K562 (cell line): Measurements from ENCODE around the gene VPS4B. TPM values are rescaled to one million over a fixed set of nuclear protein-coding genes. Genes with fewer than 3 reads are reported as not detected.
A peak's percentile ranks its signal among the peaks of the same experiment; 100 is the strongest.

ENCODE experiments used
- ATAC-seq: fragments of 200-7000 bp; cut with Tn5 transposase; 3 replicates; pipeline ENCODE4 v1.9.1; 2020; ENCODE audit warnings: moderate library complexity
- BruUV-seq: library from RNA; stranded (reverse); fragments of 400-500 nt; replicated peaks from 2 replicates; lab custom pipeline; 2021; lab: Mats Ljungman, UMichigan
- CTCF ChIA-PET: fragments of 300-600 bp; formaldehyde crosslinking; extraction: SDS; loops from one replicate; lab custom pipeline; 2021; ENCODE audit warnings: low intra/inter-chr PET ratio; lab: Yijun Ruan, JAX
- POLR2A ChIA-PET: fragments of 300-600, 350-650 bp; sonication (Branson Sonifier 250); formaldehyde crosslinking; extraction: SDS; loops from one replicate; lab custom pipeline; 2021; ENCODE audit warnings: antibody characterized with exemption, inconsistent platforms; lab: Yijun Ruan, JAX
- DNase-seq, 4 experiments: peaks; one replicate each; pipeline versions ENCODE4 v3.0.0 to v3.0.0-alpha.2; 2011 to 2018; ENCODE audit warnings: low spot score in 3 of 4, mixed read lengths in 3 of 4; ENCODE audit errors: extremely low read depth in 1 of 4
- FAIRE-seq: peaks from 2 replicates; lab custom pipeline; 2011; peaks lifted over from hg19 to GRCh38; lab: Jason Lieb, UNC
- H2AFZ ChIP-seq: 2 replicates; pipeline ENCODE4 v1.6.0; 2011; ENCODE audit warnings: low read depth, low read length, control low read depth, inconsistent platforms
- H3K27ac ChIP-seq: fragments of 200-600 bp; 3 replicates; pipeline ENCODE4 v1.8.0; 2011; ENCODE audit warnings: low read depth, mild to moderate bottlenecking, control low read depth, inconsistent platforms, low read length, moderate library complexity, mixed read lengths; ENCODE audit errors: extremely low read depth
- H3K27me3 ChIP-seq, 2 experiments: fragments of 300-600 bp in 1 of 2; 2 replicates in 1 of 2; 3 replicates in 1 of 2; pipeline versions ENCODE4 v1.6.0 to v1.8.0; 2011; ENCODE audit warnings: inconsistent platforms in 2 of 2, low read length in 2 of 2, mild to moderate bottlenecking in 1 of 2, mixed read lengths in 1 of 2, moderate library complexity in 1 of 2; ENCODE audit not compliant: control insufficient read depth in 2 of 2, insufficient read depth in 2 of 2
- H3K36me3 ChIP-seq: fragments of 300-600 bp; 3 replicates; pipeline ENCODE4 v1.8.0; 2011; ENCODE audit warnings: mild to moderate bottlenecking, low read length, inconsistent platforms; ENCODE audit not compliant: control insufficient read depth, insufficient read depth
- H3K4me1 ChIP-seq, 2 experiments: fragments of 200-600 bp in 1 of 2; replicated peaks in 1 of 2; 2 replicates in 1 of 2; 3 replicates in 1 of 2; pipeline versions ENCODE4 v1.5.1 to v1.8.0; 2011; ENCODE audit warnings: inconsistent platforms in 2 of 2, low read length in 2 of 2, mild to moderate bottlenecking in 1 of 2, mixed read lengths in 1 of 2, moderate library complexity in 1 of 2; ENCODE audit not compliant: control insufficient read depth in 2 of 2, insufficient read depth in 2 of 2
- H3K4me2 ChIP-seq: 2 replicates; pipeline ENCODE4 v1.6.1; 2011; ENCODE audit warnings: low read length, control low read depth, inconsistent platforms, mixed read lengths; ENCODE audit not compliant: insufficient read depth
- H3K4me3 ChIP-seq: fragments of 200-600 bp; sonication (generic), shearing (Covaris generic); 2 replicates; pipeline ENCODE4 v1.5.1; 2016; ENCODE audit warnings: control low read depth, inconsistent platforms
- H3K79me2 ChIP-seq: fragments of 200-600 bp; 3 replicates; pipeline ENCODE4 v1.8.0; 2011; ENCODE audit warnings: low read length, inconsistent platforms; ENCODE audit not compliant: control insufficient read depth, insufficient read depth
- H3K9ac ChIP-seq, 2 experiments: 2 replicates each; pipeline versions ENCODE4 v1.6.0 to v1.6.1; 2011; ENCODE audit warnings: low read depth in 2 of 2, low read length in 2 of 2, control low read depth in 1 of 2, inconsistent platforms in 1 of 2, mild to moderate bottlenecking in 1 of 2, mixed read lengths in 1 of 2; ENCODE audit not compliant: insufficient read depth in 1 of 2
- H3K9me1 ChIP-seq: one replicate; pipeline ENCODE4 v1.6.0; 2011; ENCODE audit warnings: inconsistent platforms, mild to moderate bottlenecking, low read length, moderate library complexity; ENCODE audit not compliant: control insufficient read depth, insufficient read depth
- H3K9me3 ChIP-seq: replicated peaks from 2 replicates; pipeline ENCODE4 v1.5.1; 2011; ENCODE audit warnings: low read depth, low read length, inconsistent platforms; ENCODE audit not compliant: control insufficient read depth, insufficient read depth
- H4K20me1 ChIP-seq: replicated peaks from 2 replicates; pipeline ENCODE4 v1.6.1; 2011; ENCODE audit warnings: low read length, inconsistent platforms, mixed read lengths; ENCODE audit not compliant: control insufficient read depth, insufficient read depth
- BRD9 ChIP-seq: fragments of 450-650 bp; IDR thresholded peaks from 2 replicates; pipeline ENCODE4 v1.6.1; 2018; ENCODE audit warnings: low read depth; ENCODE audit not compliant: partially characterized antibody
- EGR1 ChIP-seq: fragments of 450-650 bp; conservative IDR thresholded peaks from 2 replicates; pipeline ENCODE4 v1.6.1; 2017; ENCODE audit warnings: mild to moderate bottlenecking
- SRSF7 ChIP-seq: fragments of 200-400 bp; formaldehyde crosslinking; optimal IDR thresholded peaks from 2 replicates; pipeline ENCODE3; 2017; ENCODE audit warnings: mild to moderate bottlenecking, low read depth, low read length
- TAF1 ChIP-seq: IDR thresholded peaks from 2 replicates; pipeline ENCODE4 v1.6.1; 2011; ENCODE audit warnings: mild to moderate bottlenecking, low read length, moderate library complexity; ENCODE audit not compliant: insufficient read depth, control insufficient read depth, severe bottlenecking; ENCODE audit errors: extremely low read depth
- YBX1 ChIP-seq: fragments of 450-650 bp; IDR thresholded peaks from 2 replicates; pipeline ENCODE4 v1.7.1; 2016; ENCODE audit warnings: mild to moderate bottlenecking
- ZNF584 ChIP-seq: fragments of 200-800 bp; sonication (Bioruptor generic); IDR thresholded peaks from 2 replicates; pipeline ENCODE4 v1.6.1; 2016; ENCODE audit warnings: low read depth, mild to moderate bottlenecking, missing genetic modification characterization, missing compliant biosample characterization
- WGBS: fragments of 100-300 bp; shearing (Covaris generic); methylation state at CpG from one replicate; pipeline ENCODE4 v1.1.6; 2016; ENCODE audit warnings: low coverage, mixed read lengths; ENCODE audit not compliant: insufficient coverage; ENCODE audit errors: missing lambda C conversion rate; 5-methylcytosine and 5-hydroxymethylcytosine counted together
- in situ Hi-C: fragments of 300-500 bp; cut with MboI; formaldehyde crosslinking; loops from 4 replicates; pipeline ENCODE4 v1.15.0; 2018; ENCODE audit warnings: inconsistent platforms, mixed read lengths
- intact Hi-C: fragments of 100-400 bp; cut with micrococcal nuclease; formaldehyde crosslinking; loops from 2 replicates; pipeline ENCODE4 v1.14.2; 2022
- polyA plus RNA-seq, 8 experiments: library from polyadenylated mRNA; depleted of rRNA in 4 of 8; stranded (reverse) in 5 of 8; unstranded in 3 of 8; fragments of >200 nt; fragmentation: Nextera tagmentation in 2 of 8; fragmentation: Illumina TruSeq in 1 of 8; extraction: Ambion mirVana in 2 of 8; extraction: Trizol in 1 of 8; gene quantifications; 2 replicates each; pipeline versions ENCODE4 v1.2.1 to v1.2.3, GENCODE V29; 2011 to 2014; ENCODE audit warnings: inconsistent platforms in 1 of 8, missing spikeins in 1 of 8
- total RNA-seq, 7 experiments: library from RNA; depleted of rRNA in 6 of 7; stranded (reverse); fragments of >200 nt in 6 of 7; fragmentation: Illumina TruSeq in 2 of 7; extraction: Trizol in 2 of 7; gene quantifications; 2 replicates each; pipeline versions ENCODE4 v1.2.1 to v1.2.3, GENCODE V29; 2011 to 2021; ENCODE audit warnings: low replicate concordance in 1 of 7
- TF ChIP-seq, protein P1 (sequence below): fragments of 250-450 bp; sonication (Bioruptor Pico); IDR thresholded peaks from 2 replicates; pipeline ENCODE4 v1.8.0; 2021; ENCODE audit warnings: moderate library complexity, mild to moderate bottlenecking, inconsistent platforms
- TF ChIP-seq, protein P2 (sequence below): sonication (generic); formaldehyde crosslinking; IDR thresholded peaks from 2 replicates; pipeline ENCODE4 v1.8.0; 2022; ENCODE audit warnings: missing genetic modification reagents, mild to moderate bottlenecking, borderline replicate concordance
- TF ChIP-seq, protein P3 (sequence below): fragments of 250-450 bp; sonication (Bioruptor Pico); IDR thresholded peaks from 2 replicates; pipeline ENCODE4 v1.8.0; 2021; ENCODE audit warnings: borderline replicate concordance, mild to moderate bottlenecking, moderate library complexity; ENCODE audit not compliant: poor library complexity, severe bottlenecking
- TF ChIP-seq, protein P4 (sequence below): fragments of 250-450 bp; sonication (Bioruptor Pico); IDR thresholded peaks from 2 replicates; pipeline ENCODE4 v1.8.0; 2022; ENCODE audit warnings: moderate library complexity, mild to moderate bottlenecking, inconsistent platforms

Gene VPS4B
- total and polyA plus RNA-seq, 9 of the 15 experiments (the other 6 are each of a cell fraction or from before 2014, with no cell fraction given), result 7.3 to 16.4 (median 10.4) TPM

GRCh38 chr18:63365876-63366212 is 56.4 kb downstream of the VPS4B start:
- H3K9me3 ChIP-seq, result no peaks in the 10 kb centered on the region
- ChIA-PET CTCF (no interaction called here), POLR2A (interaction anchor here (0.5 to 2.1 kb wide), 6 partner anchors 9 to 518 kb away, joined by 3 to 6 read pairs (median 3); partner anchors contain the start of gene VPS4B)
- in situ Hi-C loops (no loop called here), intact Hi-C loops (loop anchor here (5.0 kb wide), 1 partner anchor 56 kb away; the partner anchor contains the start of gene VPS4B)
- H3K27ac ChIP-seq, result peak overlapping the region; percentile 87; the same call in 1 of the 3 replicates
- TF ChIP-seq BRD9 (no peak), ZNF584 (CRISPR knock-in tag) (no peak), YBX1 (no peak), SRSF7 (no peak), TAF1 (no peak), EGR1 (no peak)
- TF ChIP-seq, protein P1, sequence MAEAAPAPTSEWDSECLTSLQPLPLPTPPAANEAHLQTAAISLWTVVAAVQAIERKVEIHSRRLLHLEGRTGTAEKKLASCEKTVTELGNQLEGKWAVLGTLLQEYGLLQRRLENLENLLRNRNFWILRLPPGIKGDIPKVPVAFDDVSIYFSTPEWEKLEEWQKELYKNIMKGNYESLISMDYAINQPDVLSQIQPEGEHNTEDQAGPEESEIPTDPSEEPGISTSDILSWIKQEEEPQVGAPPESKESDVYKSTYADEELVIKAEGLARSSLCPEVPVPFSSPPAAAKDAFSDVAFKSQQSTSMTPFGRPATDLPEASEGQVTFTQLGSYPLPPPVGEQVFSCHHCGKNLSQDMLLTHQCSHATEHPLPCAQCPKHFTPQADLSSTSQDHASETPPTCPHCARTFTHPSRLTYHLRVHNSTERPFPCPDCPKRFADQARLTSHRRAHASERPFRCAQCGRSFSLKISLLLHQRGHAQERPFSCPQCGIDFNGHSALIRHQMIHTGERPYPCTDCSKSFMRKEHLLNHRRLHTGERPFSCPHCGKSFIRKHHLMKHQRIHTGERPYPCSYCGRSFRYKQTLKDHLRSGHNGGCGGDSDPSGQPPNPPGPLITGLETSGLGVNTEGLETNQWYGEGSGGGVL (CRISPR knock-in tag), result no peak
- TF ChIP-seq, protein P2, sequence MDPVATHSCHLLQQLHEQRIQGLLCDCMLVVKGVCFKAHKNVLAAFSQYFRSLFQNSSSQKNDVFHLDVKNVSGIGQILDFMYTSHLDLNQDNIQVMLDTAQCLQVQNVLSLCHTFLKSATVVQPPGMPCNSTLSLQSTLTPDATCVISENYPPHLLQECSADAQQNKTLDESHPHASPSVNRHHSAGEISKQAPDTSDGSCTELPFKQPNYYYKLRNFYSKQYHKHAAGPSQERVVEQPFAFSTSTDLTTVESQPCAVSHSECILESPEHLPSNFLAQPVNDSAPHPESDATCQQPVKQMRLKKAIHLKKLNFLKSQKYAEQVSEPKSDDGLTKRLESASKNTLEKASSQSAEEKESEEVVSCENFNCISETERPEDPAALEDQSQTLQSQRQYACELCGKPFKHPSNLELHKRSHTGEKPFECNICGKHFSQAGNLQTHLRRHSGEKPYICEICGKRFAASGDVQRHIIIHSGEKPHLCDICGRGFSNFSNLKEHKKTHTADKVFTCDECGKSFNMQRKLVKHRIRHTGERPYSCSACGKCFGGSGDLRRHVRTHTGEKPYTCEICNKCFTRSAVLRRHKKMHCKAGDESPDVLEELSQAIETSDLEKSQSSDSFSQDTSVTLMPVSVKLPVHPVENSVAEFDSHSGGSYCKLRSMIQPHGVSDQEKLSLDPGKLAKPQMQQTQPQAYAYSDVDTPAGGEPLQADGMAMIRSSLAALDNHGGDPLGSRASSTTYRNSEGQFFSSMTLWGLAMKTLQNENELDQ (CRISPR knock-in tag), result no peak
- TF ChIP-seq, protein P3, sequence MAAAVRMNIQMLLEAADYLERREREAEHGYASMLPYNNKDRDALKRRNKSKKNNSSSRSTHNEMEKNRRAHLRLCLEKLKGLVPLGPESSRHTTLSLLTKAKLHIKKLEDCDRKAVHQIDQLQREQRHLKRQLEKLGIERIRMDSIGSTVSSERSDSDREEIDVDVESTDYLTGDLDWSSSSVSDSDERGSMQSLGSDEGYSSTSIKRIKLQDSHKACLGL (CRISPR knock-in tag), result no peak
- TF ChIP-seq, protein P4, sequence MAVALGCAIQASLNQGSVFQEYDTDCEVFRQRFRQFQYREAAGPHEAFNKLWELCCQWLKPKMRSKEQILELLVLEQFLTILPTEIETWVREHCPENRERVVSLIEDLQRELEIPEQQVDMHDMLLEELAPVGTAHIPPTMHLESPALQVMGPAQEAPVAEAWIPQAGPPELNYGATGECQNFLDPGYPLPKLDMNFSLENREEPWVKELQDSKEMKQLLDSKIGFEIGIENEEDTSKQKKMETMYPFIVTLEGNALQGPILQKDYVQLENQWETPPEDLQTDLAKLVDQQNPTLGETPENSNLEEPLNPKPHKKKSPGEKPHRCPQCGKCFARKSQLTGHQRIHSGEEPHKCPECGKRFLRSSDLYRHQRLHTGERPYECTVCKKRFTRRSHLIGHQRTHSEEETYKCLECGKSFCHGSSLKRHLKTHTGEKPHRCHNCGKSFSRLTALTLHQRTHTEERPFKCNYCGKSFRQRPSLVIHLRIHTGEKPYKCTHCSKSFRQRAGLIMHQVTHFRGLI (CRISPR knock-in tag), result no peak
- DNase-seq (peak in 2 of 4 experiments; percentile 11 to 14), ATAC-seq (no peak), FAIRE-seq (no peak)
- no peaks in the 10 kb centered on the region for H4K20me1 ChIP-seq
- H3K27me3 ChIP-seq, result no peaks in the 10 kb centered on the region
- peaks cover 10% of the 10 kb centered on the region; the same call in 1 of the 3 replicates for H3K36me3 ChIP-seq
- H3K4me1 ChIP-seq, result peaks cover 6 to 12% of the 10 kb centered on the region in 2 experiments; a peak in 3 of 5 replicates
- H2AFZ ChIP-seq, result peak overlapping the region; percentile 95
- 3% methylated on average over 10 of the region's 12 CpGs for WGBS
- peak overlapping the region; percentile 79 for H3K4me3 ChIP-seq
- no TSS peak for BruUV-seq
- peak overlapping the region; percentile 90 for H3K4me2 ChIP-seq
- no peaks in the 10 kb centered on the region for H3K9me1 ChIP-seq
- H3K9ac ChIP-seq, result peak overlapping the region; percentile 74 to 95
- H3K79me2 ChIP-seq, result peaks cover 18% of the 10 kb centered on the region
